Small intestine (tissue), 7 donors: ENCODE measurements around the gene SH3GL2. TPM values are rescaled to one million over a fixed set of nuclear protein-coding genes. Genes with fewer than 3 reads are reported as not detected.
"Not testable (repeated sequence)": the region's sequence is repeated elsewhere in the genome, so short reads cannot be mapped to it uniquely, and the experiment has no call there.

ENCODE experiments used
- DNase-seq, 2 donors: peaks; one replicate each; pipeline versions ENCODE4 v3.0.0 to v3.0.0-alpha.2; 2013
- FAIRE-seq: peaks from 2 replicates; lab custom pipeline; 2012; peaks lifted over from hg19 to GRCh38; lab: Jason Lieb, UNC
- H3K27ac ChIP-seq, 3 donors: one replicate each; pipeline ENCODE4 v1.5.1; 2013; ENCODE audit warnings: low read length in 2 of 3, mild to moderate bottlenecking in 2 of 3, control low read depth in 1 of 3, inconsistent platforms in 1 of 3, low read depth in 1 of 3, moderate library complexity in 1 of 3
- H3K27me3 ChIP-seq, 3 donors: one replicate each; pipeline ENCODE4 v1.6.1; 2013; ENCODE audit warnings: low read length in 3 of 3, inconsistent platforms in 1 of 3; ENCODE audit not compliant: control insufficient read depth in 3 of 3, insufficient read depth in 3 of 3
- H3K36me3 ChIP-seq, 3 donors: one replicate each; pipeline ENCODE4 v1.6.1; 2013; ENCODE audit warnings: low read length in 3 of 3, inconsistent platforms in 1 of 3, low read depth in 1 of 3, mild to moderate bottlenecking in 1 of 3, moderate library complexity in 1 of 3; ENCODE audit not compliant: control insufficient read depth in 3 of 3, insufficient read depth in 2 of 3
- H3K4me1 ChIP-seq, 3 donors: one replicate each; pipeline ENCODE4 v1.6.1; 2013; ENCODE audit warnings: low read length in 2 of 3, inconsistent platforms in 1 of 3, low read depth in 1 of 3, mild to moderate bottlenecking in 1 of 3, moderate library complexity in 1 of 3; ENCODE audit not compliant: control insufficient read depth in 3 of 3, insufficient read depth in 2 of 3
- H3K4me3 ChIP-seq, 3 donors: one replicate each; pipeline ENCODE4 v1.5.1; 2013; ENCODE audit warnings: low read length in 3 of 3, control low read depth in 1 of 3, inconsistent platforms in 1 of 3, low read depth in 1 of 3, mild to moderate bottlenecking in 1 of 3, moderate library complexity in 1 of 3
- H3K9me3 ChIP-seq, 2 donors: one replicate each; pipeline ENCODE4 v1.6.1; 2013; ENCODE audit warnings: low read depth in 1 of 2, low read length in 1 of 2; ENCODE audit not compliant: control insufficient read depth in 2 of 2, insufficient read depth in 1 of 2
- WGBS, 3 donors: extraction: QIAGEN DNeasy Blood & Tissue Kit; methylation state at CpG; one replicate each; pipeline ENCODE4 v1.1.7; 2013; 5-methylcytosine and 5-hydroxymethylcytosine counted together
- polyA plus RNA-seq, 4 donors: library from polyadenylated mRNA; stranded (reverse) in 3 of 4; unstranded in 1 of 4; fragments of 200-250 nt in 3 of 4; fragments of 120-200 nt in 1 of 4; gene quantifications; one replicate each; pipeline versions ENCODE4 v1.2.1 to v1.2.3, GENCODE V29; 2013
- donor health status: healthy with polysubstance abuse.
- donor health status: control.
- donor health status: control.
- donor health status: Bipolar disorder and iron deficiency.
- donor health status: healthy.

The SH3GL2 gene
- polyA plus RNA-seq, 4 donors = 0.70 to 3.3 TPM; not detected in 2

- FAIRE-seq (no peak), DNase-seq (no peak)
- Histone ChIP-seq H3K4me3 (no peak overlapping the region), H3K36me3 (no peaks in the 10 kb centered on the region), H3K27ac (no peak overlapping the region), H3K4me1 (no peaks in the 10 kb centered on the region), H3K9me3 (no peaks in the 10 kb centered on the region), H3K27me3 (no peaks in the 10 kb centered on the region)
- WGBS, 3 donors = 68 to 78% (median 73%) methylated on average over 4 of the region's 4 CpGs
These were observed 172.6 kb downstream of the SH3GL2 start for GRCh38 chr9:17751486-17751885.

- WGBS, 3 donors = 43 to 62% (median 56%) methylated on average over 3 of the region's 3 CpGs
- no peaks in the 10 kb centered on the region for H3K27me3 ChIP-seq
- DNase-seq (no peak), FAIRE-seq (no peak)
- H3K36me3 ChIP-seq = no peaks in the 10 kb centered on the region
- no peaks in the 10 kb centered on the region for H3K9me3 ChIP-seq
- H3K27ac ChIP-seq = no peak overlapping the region
- H3K4me1 ChIP-seq = no peaks in the 10 kb centered on the region
- H3K4me3 ChIP-seq = no peak overlapping the region
These were observed 173.2 kb downstream of the SH3GL2 start for GRCh38 chr9:17752021-17752420.

GRCh38 chr9:17757816-17758215, 178.9 kb downstream of the SH3GL2 start:
- Histone ChIP-seq H3K27me3 (no peaks in the 10 kb centered on the region), H3K9me3 (no peaks in the 10 kb centered on the region), H3K36me3 (no peaks in the 10 kb centered on the region), H3K4me3 (no peak overlapping the region), H3K27ac (no peak overlapping the region), H3K4me1 (no peaks in the 10 kb centered on the region)
- WGBS, 3 donors = 79 to 91% (median 79%) methylated on average over 2 of the region's 2 CpGs
- FAIRE-seq (no peak), DNase-seq (no peak)

GRCh38 chr9:17760250-17760649, 181.4 kb downstream of the SH3GL2 start:
- Histone ChIP-seq H3K4me1 (no peaks in the 10 kb centered on the region), H3K36me3 (no peaks in the 10 kb centered on the region), H3K27ac (no peak overlapping the region), H3K9me3 (no peaks in the 10 kb centered on the region), H3K4me3 (no peak overlapping the region), H3K27me3 (no peaks in the 10 kb centered on the region)
- 91 to 97% (median 96%) methylated on average over 2 of the region's 2 CpGs for WGBS, 3 donors
- DNase-seq (no peak), FAIRE-seq (no peak)

- Histone ChIP-seq H3K27me3 (no peaks in the 10 kb centered on the region), H3K4me3 (no peak overlapping the region), H3K4me1 (no peaks in the 10 kb centered on the region), H3K27ac (no peak overlapping the region), H3K9me3 (no peaks in the 10 kb centered on the region), H3K36me3 (no peaks in the 10 kb centered on the region)
- FAIRE-seq = no peak
- DNase-seq = no peak
- WGBS, 3 donors = 48 to 61% (median 59%) methylated on average over 5 to 6 of the region's 6 CpGs
These were observed 183.3 kb downstream of the SH3GL2 start for GRCh38 chr9:17761984-17762676.

GRCh38 chr9:17764306-17764705, 185.4 kb downstream of the SH3GL2 start:
- WGBS, 3 donors = 58 to 73% (median 60%) methylated on average over 2 to 3 of the region's 3 CpGs
- H3K9me3 ChIP-seq = no peaks in the 10 kb centered on the region
- FAIRE-seq = no peak

GRCh38 chr9:17765131-17765530, 186.3 kb downstream of the SH3GL2 start:
- H3K9me3 ChIP-seq, FAIRE-seq, H3K4me1 ChIP-seq, H3K27me3 ChIP-seq, H3K36me3 ChIP-seq, DNase-seq, H3K4me3 ChIP-seq, H3K27ac ChIP-seq: not testable (repeated sequence)
- WGBS, 3 donors = 71 to 89% (median 86%) methylated on average over 3 to 4 of the region's 4 CpGs

More at GRCh38 chr9:17764306-17764705, 185.4 kb downstream of the SH3GL2 start:
- Histone ChIP-seq H3K27ac (no peak overlapping the region), H3K36me3 (no peaks in the 10 kb centered on the region), H3K4me3 (no peak overlapping the region), H3K4me1 (no peaks in the 10 kb centered on the region), H3K27me3 (no peaks in the 10 kb centered on the region)
- no peak for DNase-seq

- WGBS, 3 donors = 83 to 89% (median 86%) methylated on average over 3 of the region's 3 CpGs
- FAIRE-seq (no peak), DNase-seq (no peak)
- H3K4me1 ChIP-seq = no peaks in the 10 kb centered on the region
- H3K27ac ChIP-seq = no peak overlapping the region
- H3K9me3 ChIP-seq = no peaks in the 10 kb centered on the region
- H3K4me3 ChIP-seq = no peak overlapping the region
- no peaks in the 10 kb centered on the region for H3K36me3 ChIP-seq
- no peaks in the 10 kb centered on the region for H3K27me3 ChIP-seq
These were observed 193.4 kb downstream of the SH3GL2 start for GRCh38 chr9:17772223-17772622.

GRCh38 chr9:17775656-17776055, 196.8 kb downstream of the SH3GL2 start:
- Histone ChIP-seq H3K9me3 (no peaks in the 10 kb centered on the region), H3K4me1 (no peaks in the 10 kb centered on the region), H3K36me3 (no peaks in the 10 kb centered on the region), H3K4me3 (no peak overlapping the region), H3K27me3 (no peaks in the 10 kb centered on the region), H3K27ac (no peak overlapping the region)
- DNase-seq (no peak), FAIRE-seq (no peak)
